PC-9 (cell line): Measurements from ENCODE around the gene OR51I1. TPM values are rescaled to one million over a fixed set of nuclear protein-coding genes. Genes with fewer than 3 reads are reported as not detected.

Source experiments
- BruUV-seq: library from RNA; stranded (reverse); fragments of 400-500 nt; replicated peaks from 2 replicates; lab custom pipeline; 2021; lab: Mats Ljungman, UMichigan
- CTCF ChIA-PET: fragments of 300-600 bp; sonication (Branson Sonifier 250); formaldehyde crosslinking; loops from one replicate; lab custom pipeline; 2022; ENCODE audit warnings: antibody characterized with exemption; lab: Charles Lee
- POLR2A ChIA-PET: fragments of 300-600 bp; sonication (Branson Sonifier 250); formaldehyde crosslinking; loops from one replicate; lab custom pipeline; 2022; ENCODE audit warnings: antibody characterized with exemption; ENCODE audit not compliant: unreplicated experiment; lab: Charles Lee
- DNase-seq, 2 experiments: peaks; one replicate each; pipeline versions ENCODE4 v3.0.0 to v3.0.0-alpha.2; 2015 to 2022; ENCODE audit warnings: mixed read lengths in 1 of 2
- H2AFZ ChIP-seq: fragments of 200-600 bp; sonication (generic); 2 replicates; pipeline ENCODE4 v1.8.1; 2017; ENCODE audit warnings: antibody characterized with exemption
- H3F3A ChIP-seq: fragments of 200-600 bp; sonication (generic); 2 replicates; pipeline ENCODE4 v1.8.1; 2017; ENCODE audit warnings: antibody characterized with exemption, mild to moderate bottlenecking, low read depth; ENCODE audit not compliant: insufficient read depth
- H3K27ac ChIP-seq: fragments of 200-600 bp; sonication (generic); 2 replicates; pipeline ENCODE4 v1.6.1; 2016; ENCODE audit warnings: mixed run types
- H3K27me3 ChIP-seq: fragments of 200-600 bp; sonication (generic); 2 replicates; pipeline ENCODE4 v1.6.1; 2016; ENCODE audit warnings: low read depth, mixed run types; ENCODE audit not compliant: insufficient read depth
- H3K36me3 ChIP-seq: fragments of 200-600 bp; sonication (generic); 2 replicates; pipeline ENCODE4 v1.6.1; 2016; ENCODE audit warnings: low read depth, mixed run types
- H3K4me1 ChIP-seq: fragments of 200-600 bp; sonication (generic); replicated peaks from 2 replicates; pipeline ENCODE4 v1.6.1; 2016; ENCODE audit warnings: mixed run types; ENCODE audit not compliant: insufficient read depth
- H3K4me2 ChIP-seq: fragments of 200-600 bp; sonication (generic); 2 replicates; pipeline ENCODE4 v1.6.1; 2017; ENCODE audit warnings: mixed run types
- H3K4me3 ChIP-seq: fragments of 200-600 bp; sonication (generic); 2 replicates; pipeline ENCODE4 v1.6.1; 2016; ENCODE audit warnings: mixed run types
- H3K79me2 ChIP-seq: fragments of 200-600 bp; sonication (generic); 2 replicates; pipeline ENCODE4 v1.6.1; 2017; ENCODE audit warnings: low read depth, mixed run types
- H3K9me2 ChIP-seq: fragments of 200-600 bp; sonication (generic); 2 replicates; pipeline ENCODE4 v1.8.1; 2017; ENCODE audit warnings: mild to moderate bottlenecking; ENCODE audit not compliant: insufficient read depth
- H3K9me3 ChIP-seq: fragments of 200-600 bp; sonication (generic); 2 replicates; pipeline ENCODE4 v1.8.1; 2016; ENCODE audit warnings: low read depth; ENCODE audit not compliant: insufficient read depth
- H4K20me1 ChIP-seq: fragments of 200-600 bp; sonication (generic); 2 replicates; pipeline ENCODE4 v1.8.1; 2017; ENCODE audit not compliant: insufficient read depth
- CTCF ChIP-seq: fragments of 200-600 bp; sonication (generic); conservative IDR thresholded peaks from 2 replicates; pipeline ENCODE4 v1.6.1; 2017; ENCODE audit warnings: mixed run types, antibody characterized with exemption, mild to moderate bottlenecking, moderate library complexity
- EZH2 ChIP-seq: fragments of 200-600 bp; sonication (generic); IDR thresholded peaks from 2 replicates; pipeline ENCODE4 v1.8.0; 2017; ENCODE audit warnings: antibody characterized with exemption, low read depth
- intact Hi-C: fragments of 100-400 bp; cut with micrococcal nuclease; formaldehyde crosslinking; loops from one replicate; pipeline ENCODE4 v1.10.0; 2022; ENCODE audit not compliant: unreplicated experiment
- total RNA-seq: library from RNA; stranded (reverse); gene quantifications from 2 replicates; pipeline ENCODE4 v1.2.3, GENCODE V29; 2021

OR51I1 gene
- total RNA-seq, 1 experiment from 2014 or later: not detected

GRCh38 chr11:5394091-5394490 is 47.2 kb downstream of the OR51I1 start:
- CTCF ChIA-PET: no interaction called here
- Histone ChIP-seq H3K9me3 (no peaks in the 10 kb centered on the region), H3K79me2 (no peaks in the 10 kb centered on the region), H3K4me2 (no peak overlapping the region), H3K4me1 (no peaks in the 10 kb centered on the region), H3K9me2 (no peaks in the 10 kb centered on the region), H3K4me3 (no peak overlapping the region), H2AFZ (no peak overlapping the region), H3K36me3 (no peaks in the 10 kb centered on the region), H3K27ac (no peak overlapping the region), H3F3A (no peaks in the 10 kb centered on the region), H4K20me1 (no peaks in the 10 kb centered on the region), H3K27me3 (no peaks in the 10 kb centered on the region)
- POLR2A ChIA-PET: no interaction called here
- no TSS peak for BruUV-seq
- DNase-seq: no peak
- TF ChIP-seq CTCF: no peak
- no peak for TF ChIP-seq EZH2
- intact Hi-C loops: no loop called here

Other genes with a start within 250 kb of the OR51I1 start
- gene OR51V1, start 240.8 kb downstream of the OR51I1 start, total RNA-seq: not detected in 2 replicates
- not detected in 2 replicates for gene HBB, start 214.4 kb downstream of the OR51I1 start, total RNA-seq
- not detected in 2 replicates for gene HBD, start 207.0 kb downstream of the OR51I1 start, total RNA-seq
- gene HBG1, start 191.7 kb downstream of the OR51I1 start, total RNA-seq: not detected in 2 replicates
- 0.63 TPM in 1 of 2 replicates, not detected in the other for gene HBG2, start 186.7 kb downstream of the OR51I1 start, total RNA-seq
- gene HBE1, start 171.6 kb downstream of the OR51I1 start, total RNA-seq: 1.4 and 2.4 TPM in 2 replicates
- gene OR51B4, start 139.6 kb downstream of the OR51I1 start, total RNA-seq: not detected in 2 replicates
- not detected in 2 replicates for gene OR51B2, start 117.2 kb downstream of the OR51I1 start, total RNA-seq
- gene OR51B5, start 98.0 kb downstream of the OR51I1 start, total RNA-seq: 1.2 and 2.7 TPM in 2 replicates
- gene OR51B6, start 90.0 kb downstream of the OR51I1 start, total RNA-seq: not detected in 2 replicates
- gene OR51M1, start 57.7 kb downstream of the OR51I1 start, total RNA-seq: not detected in 2 replicates
- gene OR51Q1, start 19.4 kb downstream of the OR51I1 start, total RNA-seq: not detected in 2 replicates
- not detected in 2 replicates for gene OR51I2, start 7.8 kb upstream of the OR51I1 start, total RNA-seq
- not detected in 2 replicates for gene OR52D1, start 47.2 kb upstream of the OR51I1 start, total RNA-seq
- not detected in 2 replicates for gene UBQLN3, start 68.4 kb upstream of the OR51I1 start, total RNA-seq
- 0.15 TPM in 1 of 2 replicates, not detected in the other for gene UBQLNL, start 75.2 kb upstream of the OR51I1 start, total RNA-seq
- gene OR52H1, start 107.0 kb upstream of the OR51I1 start, total RNA-seq: not detected in 2 replicates
- not detected in 2 replicates for gene OR52B6, start 139.4 kb upstream of the OR51I1 start, total RNA-seq
- gene TRIM6, start 155.1 kb upstream of the OR51I1 start, total RNA-seq: 3.9 and 4.8 TPM in 2 replicates
- 3.8 and 7.5 TPM in 2 replicates for gene TRIM34, start 183.5 kb upstream of the OR51I1 start, total RNA-seq
- 19.1 and 20.5 TPM in 2 replicates for gene TRIM5, start 243.6 kb upstream of the OR51I1 start, total RNA-seq
- 0.81 and 1.9 TPM in 2 replicates for gene TRIM22, start 248.3 kb upstream of the OR51I1 start, total RNA-seq